AG04449 (cell line): Measurements from ENCODE around the gene PDE6A.

ENCODE experiments used
- CTCF ChIA-PET: fragments of 350-600 bp; formaldehyde crosslinking; extraction: SDS; loops from one replicate; lab custom pipeline; 2021; ENCODE audit warnings: antibody characterized with exemption; lab: Yijun Ruan, JAX
- POLR2A ChIA-PET: fragments of 400-600, 350-600 bp; formaldehyde crosslinking; extraction: SDS; loops from one replicate; lab custom pipeline; 2020; ENCODE audit warnings: antibody characterized with exemption, inconsistent platforms; lab: Yijun Ruan, JAX
- DNase-seq: peaks from one replicate; pipeline ENCODE4 v3.0.0-alpha.2; 2010; ENCODE audit warnings: low read depth, low spot score
- H3K4me3 ChIP-seq: 2 replicates; pipeline ENCODE4 v1.5.1; 2011; ENCODE audit warnings: low read depth, mild to moderate bottlenecking, control low read depth, low read length
- TF ChIP-seq, protein P1 (sequence below): IDR thresholded peaks from one replicate; pipeline ENCODE4 v1.5.1; 2011; ENCODE audit warnings: mild to moderate bottlenecking, moderate library complexity, low read length, control low read depth, inconsistent platforms; ENCODE audit not compliant: insufficient read depth; ENCODE audit errors: missing control alignments

The PDE6A gene

DNA sequence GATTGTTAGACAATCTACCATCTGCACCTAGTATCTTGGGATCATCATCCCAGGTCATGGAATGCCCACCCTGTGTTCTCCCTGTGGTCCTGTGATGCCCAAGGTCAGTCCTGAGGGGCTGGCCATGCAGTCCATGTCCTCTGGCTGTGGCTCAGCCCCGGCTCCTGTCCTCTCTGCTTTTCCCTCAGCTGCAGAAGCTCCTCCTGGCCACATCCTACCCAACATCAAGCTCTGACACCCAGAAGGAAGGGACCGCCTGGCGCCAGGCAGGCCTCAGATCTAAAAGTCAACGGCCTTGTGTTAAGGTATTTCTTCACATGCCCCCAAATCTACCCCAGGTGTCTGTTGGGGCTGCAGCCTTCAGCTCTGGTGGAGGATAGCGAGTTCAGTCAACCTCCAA lies 114.0 kb downstream of the PDE6A start:
- no peak overlapping the region for H3K4me3 ChIP-seq
- POLR2A ChIA-PET, result no interaction called here
- no peak for DNase-seq
- CTCF ChIA-PET, result interaction anchor here (0.7 to 29.9 kb wide), 19 partner anchors 1 to 606 kb away, joined by 3 to 924 read pairs (median 5); partner anchors contain the start of gene SLC26A2
- TF ChIP-seq, protein P1, sequence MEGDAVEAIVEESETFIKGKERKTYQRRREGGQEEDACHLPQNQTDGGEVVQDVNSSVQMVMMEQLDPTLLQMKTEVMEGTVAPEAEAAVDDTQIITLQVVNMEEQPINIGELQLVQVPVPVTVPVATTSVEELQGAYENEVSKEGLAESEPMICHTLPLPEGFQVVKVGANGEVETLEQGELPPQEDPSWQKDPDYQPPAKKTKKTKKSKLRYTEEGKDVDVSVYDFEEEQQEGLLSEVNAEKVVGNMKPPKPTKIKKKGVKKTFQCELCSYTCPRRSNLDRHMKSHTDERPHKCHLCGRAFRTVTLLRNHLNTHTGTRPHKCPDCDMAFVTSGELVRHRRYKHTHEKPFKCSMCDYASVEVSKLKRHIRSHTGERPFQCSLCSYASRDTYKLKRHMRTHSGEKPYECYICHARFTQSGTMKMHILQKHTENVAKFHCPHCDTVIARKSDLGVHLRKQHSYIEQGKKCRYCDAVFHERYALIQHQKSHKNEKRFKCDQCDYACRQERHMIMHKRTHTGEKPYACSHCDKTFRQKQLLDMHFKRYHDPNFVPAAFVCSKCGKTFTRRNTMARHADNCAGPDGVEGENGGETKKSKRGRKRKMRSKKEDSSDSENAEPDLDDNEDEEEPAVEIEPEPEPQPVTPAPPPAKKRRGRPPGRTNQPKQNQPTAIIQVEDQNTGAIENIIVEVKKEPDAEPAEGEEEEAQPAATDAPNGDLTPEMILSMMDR, result no peak

DNA sequence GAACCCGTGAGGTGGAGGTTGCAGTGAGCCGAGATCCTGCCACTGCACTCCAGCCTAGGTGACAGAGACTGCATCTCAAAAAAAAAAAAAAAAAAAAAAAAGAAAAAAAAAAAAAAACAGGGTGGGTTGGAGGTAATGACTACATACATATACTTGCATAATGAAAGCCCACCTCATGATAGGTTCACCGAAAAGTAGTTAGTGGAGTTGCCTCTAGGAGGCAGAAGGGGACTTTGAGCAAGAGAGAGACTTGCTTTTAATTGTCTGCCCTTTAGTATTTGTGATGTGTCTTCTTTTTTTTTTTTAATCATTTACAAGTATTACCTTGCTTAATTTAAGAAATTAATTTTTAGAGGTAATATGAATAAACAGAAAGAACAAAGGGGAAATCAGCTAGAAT lies 114.6 kb downstream of the PDE6A start:
- ChIA-PET CTCF (interaction anchor here (0.8 to 29.9 kb wide), 17 partner anchors 2 to 606 kb away, joined by 3 to 924 read pairs (median 6); partner anchors contain the start of genes HMGXB3, SLC26A2 and TIGD6), POLR2A (no interaction called here)
- no peak for DNase-seq

GRCh38 chr5:149828161-149829011 lies 116.2 kb downstream of the PDE6A start:
- CTCF ChIA-PET, result interaction anchor here (0.9 to 29.9 kb wide), 28 partner anchors 3 to 395 kb away, joined by 3 to 924 read pairs (median 4); partner anchors contain the start of gene SLC26A2
- TF ChIP-seq, protein P1, result peak; percentile 88
- POLR2A ChIA-PET, result interaction anchor here (1.0 kb wide), 1 partner anchor 192 kb away, joined by 3 read pairs; no protein-coding TSS in a partner anchor
- peak; percentile 79 for DNase-seq
- no peak overlapping the region for H3K4me3 ChIP-seq

More for the DNA sequence above, 114.6 kb downstream of the PDE6A start:
- H3K4me3 ChIP-seq, result no peak overlapping the region
- TF ChIP-seq, protein P1, result no peak

GRCh38 chr5:149827546-149827945 lies 117.0 kb downstream of the PDE6A start:
- CTCF ChIA-PET, result interaction anchor here (0.9 to 29.9 kb wide), 20 partner anchors 4 to 212 kb away, joined by 3 to 924 read pairs (median 6); partner anchors contain the start of gene SLC26A2
- no peak overlapping the region for H3K4me3 ChIP-seq
- TF ChIP-seq, protein P1, result no peak
- no peak for DNase-seq
- POLR2A ChIA-PET, result interaction anchor here (1.0 kb wide), 1 partner anchor 191 kb away, joined by 3 read pairs; no protein-coding TSS in a partner anchor

- H3K4me3 ChIP-seq, result no peak overlapping the region
- POLR2A ChIA-PET, result no interaction called here
- no peak for DNase-seq
- TF ChIP-seq, protein P1, result no peak
- CTCF ChIA-PET, result interaction anchor here (0.6 to 29.9 kb wide), 17 partner anchors 4 to 607 kb away, joined by 3 to 924 read pairs (median 7); partner anchors contain the start of gene SLC26A2
Measured at GRCh38 chr5:149827086-149827485, 117.5 kb downstream of the PDE6A start.

DNA sequence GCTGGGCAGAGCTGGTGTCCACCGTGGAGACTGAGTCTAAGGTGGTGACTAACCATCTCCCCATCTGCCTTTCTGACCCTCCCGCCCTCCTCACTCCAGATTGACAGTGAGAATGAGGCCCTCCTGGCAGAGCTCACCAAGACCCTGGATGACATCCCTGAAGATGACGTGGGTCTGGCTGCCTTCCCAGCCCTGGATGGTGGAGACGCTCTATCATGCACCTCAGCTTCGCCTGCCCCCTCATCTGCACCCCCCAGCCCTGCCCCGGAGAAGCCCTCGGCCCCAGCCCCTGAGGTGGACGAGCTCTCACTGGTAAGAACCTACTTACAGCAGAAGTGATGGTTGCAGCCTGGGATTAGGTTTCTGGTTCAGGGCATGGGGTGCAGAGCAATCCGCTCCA lies 118.0 kb downstream of the PDE6A start:
- no peak overlapping the region for H3K4me3 ChIP-seq
- no peak for DNase-seq
- POLR2A ChIA-PET, result no interaction called here
- TF ChIP-seq, protein P1, result no peak
- CTCF ChIA-PET, result interaction anchor here (0.6 to 29.9 kb wide), 13 partner anchors 5 to 608 kb away, joined by 3 to 924 read pairs (median 106); partner anchors contain the start of gene SLC26A2
